HepG2 (cell line): ENCODE data around the gene THRA. TPM values are rescaled to one million over a fixed set of nuclear protein-coding genes. Genes with fewer than 3 reads are reported as not detected.
A peak's percentile ranks its signal among the peaks of the same experiment; 100 is the strongest.

Experiments used
- AGO1 ChIP-seq: fragments of 200-400 bp; formaldehyde crosslinking; IDR thresholded peaks from 2 replicates; pipeline ENCODE4 v1.6.1; 2017; ENCODE audit warnings: mild to moderate bottlenecking, low read depth, low read length, moderate library complexity; ENCODE audit not compliant: poor library complexity, severe bottlenecking
- AGO2 ChIP-seq: fragments of 200-400 bp; formaldehyde crosslinking; optimal IDR thresholded peaks from 2 replicates; pipeline ENCODE3; 2017; ENCODE audit warnings: mild to moderate bottlenecking, low read depth, low read length, moderate library complexity
- CHCHD3 ChIP-seq: sonication (generic); formaldehyde crosslinking; IDR thresholded peaks from 2 replicates; pipeline ENCODE4 v1.8.0; 2022; ENCODE audit warnings: mild to moderate bottlenecking, missing genetic modification reagents, moderate library complexity
- DBP ChIP-seq: sonication (generic); formaldehyde crosslinking; IDR thresholded peaks from 2 replicates; pipeline ENCODE4 v1.4.0; 2020; ENCODE audit warnings: missing genetic modification reagents; ENCODE audit errors: not compliant biosample characterization
- KLF11 ChIP-seq: IDR thresholded peaks from 2 replicates; pipeline ENCODE4 v1.6.1; 2016; ENCODE audit warnings: missing compliant biosample characterization
- MED13 ChIP-seq: sonication (generic); formaldehyde crosslinking; IDR thresholded peaks from 2 replicates; pipeline ENCODE4 v1.5.0; 2020; ENCODE audit warnings: missing genetic modification reagents
- MIER3 ChIP-seq: IDR thresholded peaks from 2 replicates; pipeline ENCODE4 v1.6.1; 2016; ENCODE audit warnings: missing compliant biosample characterization, borderline replicate concordance
- POLR2A ChIP-seq, 2 experiments: IDR thresholded peaks; 2 replicates each; pipeline ENCODE4 v1.6.1; 2011; ENCODE audit warnings: low read depth in 2 of 2, low read length in 2 of 2, mild to moderate bottlenecking in 1 of 2, moderate library complexity in 1 of 2; ENCODE audit not compliant: insufficient read depth in 1 of 2
- POLR2AphosphoS2 ChIP-seq: IDR thresholded peaks from 2 replicates; pipeline ENCODE4 v1.6.1; 2011; ENCODE audit warnings: low read depth, low read length, improper control_type of control experiment
- POLR2G ChIP-seq: fragments of 200-400 bp; formaldehyde crosslinking; IDR thresholded peaks from 2 replicates; pipeline ENCODE4 v1.6.1; 2018; ENCODE audit warnings: mild to moderate bottlenecking, low read depth, low read length, moderate library complexity
- RBFOX2 ChIP-seq: fragments of 200-400 bp; formaldehyde crosslinking; IDR thresholded peaks from 2 replicates; pipeline ENCODE4 v1.6.1; 2017; ENCODE audit warnings: low read depth, mild to moderate bottlenecking, low read length
- SAP130 ChIP-seq: IDR thresholded peaks from 2 replicates; pipeline ENCODE4 v1.6.1; 2016; ENCODE audit warnings: low read depth
- SSRP1 ChIP-seq: IDR thresholded peaks from 2 replicates; pipeline ENCODE4 v1.6.1; 2016; ENCODE audit warnings: control low read depth
- ZBTB26 ChIP-seq: IDR thresholded peaks from 2 replicates; pipeline ENCODE4 v1.6.1; 2016; ENCODE audit warnings: missing compliant biosample characterization, missing genetic modification reagents, borderline replicate concordance
- ZMYM2 ChIP-seq: sonication (generic); formaldehyde crosslinking; IDR thresholded peaks from 2 replicates; pipeline ENCODE4 v1.8.0; 2022; ENCODE audit warnings: mild to moderate bottlenecking, missing genetic modification reagents
- ZNF234 ChIP-seq: sonication (generic); formaldehyde crosslinking; conservative IDR thresholded peaks from 2 replicates; pipeline ENCODE4 v1.5.1; 2020; ENCODE audit warnings: mild to moderate bottlenecking, missing genetic modification reagents
- ZNF747 ChIP-seq: sonication (generic); formaldehyde crosslinking; IDR thresholded peaks from 2 replicates; pipeline ENCODE4 v1.8.1; 2023; ENCODE audit warnings: missing genetic modification reagents, mild to moderate bottlenecking, borderline replicate concordance
- ZNF891 ChIP-seq: sonication (generic); formaldehyde crosslinking; IDR thresholded peaks from 2 replicates; pipeline ENCODE4 v1.5.0; 2020; ENCODE audit warnings: mild to moderate bottlenecking, missing genetic modification reagents
- ZSCAN21 ChIP-seq: sonication (generic); formaldehyde crosslinking; IDR thresholded peaks from 2 replicates; pipeline ENCODE4 v1.8.0; 2022; ENCODE audit warnings: mild to moderate bottlenecking, missing genetic modification reagents, moderate library complexity, borderline replicate concordance
- polyA plus RNA-seq, 8 experiments: library from polyadenylated mRNA; depleted of rRNA in 3 of 8; stranded (reverse) in 7 of 8; unstranded in 1 of 8; fragments of >200 nt; fragmentation: Illumina TruSeq in 4 of 8; extraction: Trizol in 4 of 8; gene quantifications; 2 replicates each; pipeline versions ENCODE4 v1.2.1 to v1.2.3, GENCODE V29; 2011 to 2016; ENCODE audit warnings: low read depth in 4 of 8, missing spikeins in 1 of 8, mixed read lengths in 1 of 8; ENCODE audit not compliant: insufficient read depth in 1 of 8
- total RNA-seq, 5 experiments: library from RNA; depleted of rRNA; stranded (reverse); fragments of >200 nt; fragmentation: Illumina TruSeq; extraction: Trizol; gene quantifications; 2 replicates each; pipeline ENCODE4 v1.2.3, GENCODE V29; 2016; ENCODE audit warnings: low read depth in 1 of 5
- TF ChIP-seq, protein P1 (sequence below): sonication (generic); formaldehyde crosslinking; IDR thresholded peaks from 2 replicates; pipeline ENCODE4 v1.5.1; 2020; ENCODE audit warnings: mild to moderate bottlenecking, missing genetic modification reagents
- TF ChIP-seq, protein P2 (sequence below): sonication (generic); formaldehyde crosslinking; IDR thresholded peaks from 2 replicates; pipeline ENCODE4 v1.4.0; 2020; ENCODE audit warnings: missing genetic modification reagents
- TF ChIP-seq, protein P3 (sequence below): sonication (generic); formaldehyde crosslinking; IDR thresholded peaks from 2 replicates; pipeline ENCODE4 v1.5.1; 2020; ENCODE audit warnings: mild to moderate bottlenecking, missing genetic modification reagents, borderline replicate concordance

THRA gene
- total and polyA plus RNA-seq, 2 of the 13 experiments (the other 11 are each of a cell fraction or from before 2014, with no cell fraction given): 8.0 to 9.9 TPM

DNA sequence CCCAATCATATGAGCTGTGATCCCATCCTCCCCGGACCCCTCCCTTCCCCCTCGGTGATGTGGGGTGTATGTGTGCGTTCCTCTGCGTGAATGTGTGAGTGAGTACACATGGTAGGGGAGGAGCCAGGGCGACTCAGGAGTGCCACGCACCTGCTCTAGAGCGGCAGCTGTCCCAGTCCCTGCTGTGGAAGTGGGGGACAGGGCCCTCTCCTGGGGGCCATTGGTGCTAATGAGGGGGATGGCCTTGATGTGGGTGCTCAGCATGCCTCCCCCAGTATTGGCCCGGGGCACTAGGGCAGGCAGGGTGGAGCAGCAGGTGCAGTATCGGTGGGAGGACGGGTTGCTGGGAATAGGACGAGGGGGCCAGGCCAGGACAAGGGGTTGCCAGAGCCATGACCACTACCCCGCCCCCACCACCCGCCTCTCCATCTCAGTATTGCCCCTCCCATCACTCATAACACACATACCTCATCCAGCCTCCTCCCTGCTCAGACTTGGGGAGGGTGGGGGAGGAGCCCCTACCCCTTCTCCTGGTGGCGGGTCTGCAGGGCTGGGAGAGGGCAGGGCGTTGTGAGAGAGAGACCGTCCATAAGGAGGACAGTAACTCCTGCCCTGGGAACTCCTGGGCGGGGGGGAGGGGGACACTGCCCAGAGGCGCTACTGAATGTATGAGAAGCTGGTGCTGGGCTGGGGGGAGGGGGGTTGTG is 29.1 kb downstream of the THRA start (continued):
- TF ChIP-seq, protein P1, sequence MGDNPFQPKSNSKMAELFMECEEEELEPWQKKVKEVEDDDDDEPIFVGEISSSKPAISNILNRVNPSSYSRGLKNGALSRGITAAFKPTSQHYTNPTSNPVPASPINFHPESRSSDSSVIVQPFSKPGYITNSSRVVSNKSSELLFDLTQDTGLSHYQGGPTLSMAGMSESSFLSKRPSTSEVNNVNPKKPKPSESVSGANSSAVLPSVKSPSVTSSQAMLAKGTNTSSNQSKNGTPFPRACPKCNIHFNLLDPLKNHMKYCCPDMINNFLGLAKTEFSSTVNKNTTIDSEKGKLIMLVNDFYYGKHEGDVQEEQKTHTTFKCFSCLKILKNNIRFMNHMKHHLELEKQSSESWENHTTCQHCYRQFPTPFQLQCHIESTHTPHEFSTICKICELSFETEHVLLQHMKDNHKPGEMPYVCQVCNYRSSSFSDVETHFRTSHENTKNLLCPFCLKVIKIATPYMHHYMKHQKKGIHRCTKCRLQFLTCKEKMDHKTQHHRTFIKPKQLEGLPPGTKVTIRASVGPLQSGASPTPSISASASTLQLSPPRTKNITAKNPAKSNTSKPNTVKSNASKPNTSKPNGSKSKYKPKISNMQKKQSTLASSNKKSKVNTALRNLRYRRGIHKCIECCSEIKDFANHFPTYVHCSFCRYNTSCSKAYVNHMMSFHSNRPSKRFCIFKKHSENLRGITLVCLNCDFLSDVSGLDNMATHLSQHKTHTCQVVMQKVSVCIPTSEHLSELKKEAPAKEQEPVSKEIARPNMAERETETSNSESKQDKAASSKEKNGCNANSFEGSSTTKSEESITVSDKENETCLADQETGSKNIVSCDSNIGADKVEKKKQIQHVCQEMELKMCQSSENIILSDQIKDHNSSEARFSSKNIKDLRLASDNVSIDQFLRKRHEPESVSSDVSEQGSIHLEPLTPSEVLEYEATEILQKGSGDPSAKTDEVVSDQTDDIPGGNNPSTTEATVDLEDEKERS (CRISPR knock-in tag): no peak
- TF ChIP-seq MIER3 (CRISPR knock-in tag): no peak
- TF ChIP-seq, protein P2, sequence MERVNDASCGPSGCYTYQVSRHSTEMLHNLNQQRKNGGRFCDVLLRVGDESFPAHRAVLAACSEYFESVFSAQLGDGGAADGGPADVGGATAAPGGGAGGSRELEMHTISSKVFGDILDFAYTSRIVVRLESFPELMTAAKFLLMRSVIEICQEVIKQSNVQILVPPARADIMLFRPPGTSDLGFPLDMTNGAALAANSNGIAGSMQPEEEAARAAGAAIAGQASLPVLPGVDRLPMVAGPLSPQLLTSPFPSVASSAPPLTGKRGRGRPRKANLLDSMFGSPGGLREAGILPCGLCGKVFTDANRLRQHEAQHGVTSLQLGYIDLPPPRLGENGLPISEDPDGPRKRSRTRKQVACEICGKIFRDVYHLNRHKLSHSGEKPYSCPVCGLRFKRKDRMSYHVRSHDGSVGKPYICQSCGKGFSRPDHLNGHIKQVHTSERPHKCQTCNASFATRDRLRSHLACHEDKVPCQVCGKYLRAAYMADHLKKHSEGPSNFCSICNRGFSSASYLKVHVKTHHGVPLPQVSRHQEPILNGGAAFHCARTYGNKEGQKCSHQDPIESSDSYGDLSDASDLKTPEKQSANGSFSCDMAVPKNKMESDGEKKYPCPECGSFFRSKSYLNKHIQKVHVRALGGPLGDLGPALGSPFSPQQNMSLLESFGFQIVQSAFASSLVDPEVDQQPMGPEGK (CRISPR knock-in tag): 0 out of 2 replicates have a peak, but pooled peaks have one; percentile 15
- peak; percentile 17; the same call in 1 of the 2 replicates for TF ChIP-seq SSRP1 (CRISPR knock-in tag)
- no peak for TF ChIP-seq ZNF891 (CRISPR knock-in tag)
- TF ChIP-seq ZMYM2 (CRISPR knock-in tag): no peak
- TF ChIP-seq ZNF747 (CRISPR knock-in tag): no peak
- peak; percentile 83 for TF ChIP-seq AGO2
- no peak for TF ChIP-seq SAP130 (CRISPR knock-in tag)
- no peak for TF ChIP-seq DBP (CRISPR knock-in tag)
- no peak for TF ChIP-seq ZBTB26 (CRISPR knock-in tag)
- 0 out of 4 replicates have a peak, but pooled peaks of 1 of the 2 experiments have one; percentile 19 for TF ChIP-seq POLR2A (IDR thresholded peaks at IDR 0.05; ENCODE audit: insufficient read depth in 1 of 2, low read depth in 2 of 2, low read length in 2 of 2)
- no peak for TF ChIP-seq MED13 (CRISPR knock-in tag)
- no peak for TF ChIP-seq KLF11 (CRISPR knock-in tag)
- TF ChIP-seq ZNF234 (CRISPR knock-in tag): no peak
- TF ChIP-seq, protein P3, sequence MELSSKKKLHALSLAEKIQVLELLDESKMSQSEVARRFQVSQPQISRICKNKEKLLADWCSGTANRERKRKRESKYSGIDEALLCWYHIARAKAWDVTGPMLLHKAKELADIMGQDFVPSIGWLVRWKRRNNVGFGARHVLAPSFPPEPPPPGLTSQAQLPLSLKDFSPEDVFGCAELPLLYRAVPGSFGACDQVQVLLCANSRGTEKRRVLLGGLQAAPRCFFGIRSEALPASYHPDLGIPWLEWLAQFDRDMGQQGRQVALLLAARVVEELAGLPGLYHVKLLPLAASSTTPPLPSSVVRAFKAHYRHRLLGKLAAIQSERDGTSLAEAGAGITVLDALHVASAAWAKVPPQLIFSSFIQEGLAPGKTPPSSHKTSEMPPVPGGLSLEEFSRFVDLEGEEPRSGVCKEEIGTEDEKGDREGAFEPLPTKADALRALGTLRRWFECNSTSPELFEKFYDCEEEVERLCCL (CRISPR knock-in tag): no peak
- TF ChIP-seq AGO1: peak; percentile 39
- no peak for TF ChIP-seq CHCHD3 (CRISPR knock-in tag)
- TF ChIP-seq POLR2G: peak; percentile 54
- no peak for TF ChIP-seq ZSCAN21
- TF ChIP-seq RBFOX2: 0 out of 2 replicates have a peak, but pooled peaks have one; percentile 17
- TF ChIP-seq POLR2AphosphoS2: peak; percentile 99
